CD4-positive, alpha-beta T cell (primary cell): ENCODE measurements around the gene TRIM71. TPM values are rescaled to one million over a fixed set of nuclear protein-coding genes. Genes with fewer than 3 reads are reported as not detected.

Source experiments
- ATAC-seq: fragments of 200-7000 bp; cut with Tn5 transposase; one replicate; pipeline ENCODE4 v1.10.0; 2022; ENCODE audit warnings: mild to moderate bottlenecking; ENCODE audit not compliant: poor library complexity
- CTCF ChIA-PET: fragments of 350-600 bp; sonication (Branson Sonifier 250); formaldehyde crosslinking; loops from one replicate; lab custom pipeline; 2021; ENCODE audit warnings: antibody characterized with exemption, inconsistent platforms; lab: Charles Lee
- POLR2A ChIA-PET: fragments of 350-600 bp; sonication (Branson Sonifier 250); formaldehyde crosslinking; loops from one replicate; lab custom pipeline; 2021; ENCODE audit warnings: antibody characterized with exemption, inconsistent platforms; lab: Charles Lee
- DNase-seq, 14 experiments: peaks; one replicate each; pipeline ENCODE4 v3.0.0-alpha.2; 2013 to 2020; ENCODE audit warnings: mixed read lengths in 2 of 14
- H3K27ac ChIP-seq, 2 donors: one replicate each; pipeline versions ENCODE4 v1.5.1 to v1.7.0; 2013; ENCODE audit warnings: low read length in 2 of 2, low read depth in 1 of 2, mild to moderate bottlenecking in 1 of 2
- H3K27me3 ChIP-seq, 2 experiments: 1 replicate in 1 of 2; 2 replicates in 1 of 2; pipeline versions ENCODE4 v1.6.1 to v1.7.0; 2013; ENCODE audit warnings: low read length in 2 of 2, control low read depth in 1 of 2, mild to moderate bottlenecking in 1 of 2, moderate library complexity in 1 of 2; ENCODE audit not compliant: insufficient read depth in 2 of 2, control insufficient read depth in 1 of 2
- H3K36me3 ChIP-seq: one replicate; pipeline ENCODE4 v1.6.1; 2013; ENCODE audit warnings: low read length, control low read depth; ENCODE audit not compliant: insufficient read depth
- H3K4me1 ChIP-seq: one replicate; pipeline ENCODE4 v1.6.1; 2013; ENCODE audit warnings: low read length, control low read depth; ENCODE audit not compliant: insufficient read depth
- H3K4me3 ChIP-seq: one replicate; pipeline ENCODE4 v1.5.1; 2013; ENCODE audit warnings: mild to moderate bottlenecking, low read length, moderate library complexity
- H3K9me3 ChIP-seq, 2 experiments: 1 replicate in 1 of 2; 2 replicates in 1 of 2; pipeline versions ENCODE4 v1.6.1 to v1.7.0; 2013; ENCODE audit warnings: low read length in 2 of 2, mild to moderate bottlenecking in 2 of 2, control low read depth in 1 of 2, moderate library complexity in 1 of 2; ENCODE audit not compliant: control insufficient read depth in 1 of 2, insufficient read depth in 1 of 2
- H3K27ac Mint-ChIP-seq: one replicate; pipeline ENCODE4 v1.8.0; 2020; ENCODE audit warnings: mixed read lengths
- H3K27me3 Mint-ChIP-seq: one replicate; pipeline ENCODE4 v1.8.0; 2021; ENCODE audit warnings: mixed read lengths
- H3K36me3 Mint-ChIP-seq: one replicate; pipeline ENCODE4 v1.8.0; 2021; ENCODE audit warnings: low read depth, mixed read lengths
- H3K4me1 Mint-ChIP-seq: one replicate; pipeline ENCODE4 v1.8.0; 2021; ENCODE audit warnings: low read depth, mixed read lengths
- H3K4me3 Mint-ChIP-seq: one replicate; pipeline ENCODE4 v1.8.0; 2020; ENCODE audit warnings: mild to moderate bottlenecking, mixed read lengths
- H3K9me3 Mint-ChIP-seq: one replicate; pipeline ENCODE4 v1.8.0; 2020; ENCODE audit warnings: mixed read lengths
- intact Hi-C, 2 experiments: fragments of 100-400 bp; cut with DNase I in 1 of 2; cut with micrococcal nuclease in 1 of 2; formaldehyde crosslinking; loops; one replicate each; pipeline versions ENCODE4 v1.15.1 to v1.9.0; 2023 to 2025; cut with DNase I, micrococcal nuclease
- total RNA-seq, 174 experiments: library from RNA in 2 of 174; stranded (reverse) in 2 of 174; gene quantifications; one replicate each; pipeline ENCODE4 v1.2.3 and lab custom pipeline; 2021 to 2026
- TF ChIP-seq, protein P1 (sequence below): fragments of 200-600 bp; IDR thresholded peaks from one replicate; pipeline ENCODE4 v1.8.0; 2022; ENCODE audit warnings: antibody characterized with exemption, mild to moderate bottlenecking

Gene TRIM71
- total RNA-seq, 2 experiments from 2014 or later: 0.03 TPM; not detected in 1

DNA sequence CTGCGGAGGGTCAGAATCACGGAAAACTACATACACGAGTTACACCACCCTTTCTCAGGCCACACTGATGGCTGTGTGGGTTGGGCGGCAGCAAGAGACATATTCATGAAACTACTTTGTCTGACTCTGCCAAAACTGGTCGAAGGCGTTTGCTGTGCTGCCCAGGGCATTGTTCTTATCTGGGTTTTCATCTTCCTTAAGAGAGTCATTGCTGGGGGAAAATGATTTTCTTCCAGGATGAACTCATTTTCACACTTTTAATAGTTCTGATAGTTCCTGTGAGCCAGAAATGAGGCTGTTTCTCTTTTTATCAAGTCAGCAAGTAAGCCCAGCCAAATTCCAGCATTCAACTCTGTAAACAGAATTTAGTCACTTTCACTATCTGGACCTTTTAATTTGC is 47.6 kb downstream of the TRIM71 start:
- ChIA-PET POLR2A (no interaction called here), CTCF (no interaction called here)
- DNase-seq: no peak
- Mint-ChIP-seq H3K27ac (no peak overlapping the region), H3K4me1 (no peaks in the 10 kb centered on the region), H3K9me3 (no peaks in the 10 kb centered on the region), H3K4me3 (no peak overlapping the region), H3K36me3 (no peaks in the 10 kb centered on the region), H3K27me3 (no peaks in the 10 kb centered on the region)
- intact Hi-C loops: no loop called here
- TF ChIP-seq, protein P1, sequence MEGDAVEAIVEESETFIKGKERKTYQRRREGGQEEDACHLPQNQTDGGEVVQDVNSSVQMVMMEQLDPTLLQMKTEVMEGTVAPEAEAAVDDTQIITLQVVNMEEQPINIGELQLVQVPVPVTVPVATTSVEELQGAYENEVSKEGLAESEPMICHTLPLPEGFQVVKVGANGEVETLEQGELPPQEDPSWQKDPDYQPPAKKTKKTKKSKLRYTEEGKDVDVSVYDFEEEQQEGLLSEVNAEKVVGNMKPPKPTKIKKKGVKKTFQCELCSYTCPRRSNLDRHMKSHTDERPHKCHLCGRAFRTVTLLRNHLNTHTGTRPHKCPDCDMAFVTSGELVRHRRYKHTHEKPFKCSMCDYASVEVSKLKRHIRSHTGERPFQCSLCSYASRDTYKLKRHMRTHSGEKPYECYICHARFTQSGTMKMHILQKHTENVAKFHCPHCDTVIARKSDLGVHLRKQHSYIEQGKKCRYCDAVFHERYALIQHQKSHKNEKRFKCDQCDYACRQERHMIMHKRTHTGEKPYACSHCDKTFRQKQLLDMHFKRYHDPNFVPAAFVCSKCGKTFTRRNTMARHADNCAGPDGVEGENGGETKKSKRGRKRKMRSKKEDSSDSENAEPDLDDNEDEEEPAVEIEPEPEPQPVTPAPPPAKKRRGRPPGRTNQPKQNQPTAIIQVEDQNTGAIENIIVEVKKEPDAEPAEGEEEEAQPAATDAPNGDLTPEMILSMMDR: no peak
- Histone ChIP-seq H3K36me3 (no peaks in the 10 kb centered on the region), H3K27ac (no peak overlapping the region), H3K27me3 (no peaks in the 10 kb centered on the region), H3K4me1 (no peaks in the 10 kb centered on the region), H3K4me3 (no peak overlapping the region), H3K9me3 (no peaks in the 10 kb centered on the region)
- no peak for ATAC-seq

DNA sequence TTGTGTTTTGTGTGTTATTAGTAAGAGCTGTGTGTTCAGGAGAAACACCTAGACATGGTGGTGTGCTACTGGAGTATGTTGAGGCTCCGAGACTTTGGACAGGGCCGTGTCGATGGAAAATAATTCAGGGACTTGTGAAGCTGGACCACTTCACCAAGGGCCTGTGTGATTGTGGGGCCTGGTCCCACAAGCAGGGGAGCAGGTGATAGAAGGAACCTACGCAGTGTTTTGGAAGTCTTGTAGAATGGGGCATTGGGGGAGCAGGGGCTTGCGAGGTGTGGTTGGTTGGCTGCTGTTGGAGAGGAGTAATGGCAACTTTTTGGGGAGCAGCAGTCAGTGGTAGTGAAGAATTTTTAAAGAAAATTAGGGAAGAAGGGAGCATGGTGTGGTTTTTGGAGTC is 48.7 kb downstream of the TRIM71 start:
- H3K27ac Mint-ChIP-seq: no peak overlapping the region
- CTCF ChIA-PET: no interaction called here
- no peak overlapping the region for H3K4me3 Mint-ChIP-seq
- no peaks in the 10 kb centered on the region for H3K4me1 ChIP-seq
- no peaks in the 10 kb centered on the region for H3K27me3 ChIP-seq
- no peaks in the 10 kb centered on the region for H3K4me1 Mint-ChIP-seq
- POLR2A ChIA-PET: no interaction called here
- TF ChIP-seq, protein P1: no peak
- H3K36me3 Mint-ChIP-seq: no peaks in the 10 kb centered on the region
- no peaks in the 10 kb centered on the region for H3K36me3 ChIP-seq
- H3K4me3 ChIP-seq: no peak overlapping the region
- intact Hi-C loops: no loop called here
- no peaks in the 10 kb centered on the region for H3K9me3 ChIP-seq
- H3K9me3 Mint-ChIP-seq: no peaks in the 10 kb centered on the region
- no peaks in the 10 kb centered on the region for H3K27me3 Mint-ChIP-seq
- no peak for ATAC-seq
- no peak for DNase-seq
- H3K27ac ChIP-seq: no peak overlapping the region

DNA sequence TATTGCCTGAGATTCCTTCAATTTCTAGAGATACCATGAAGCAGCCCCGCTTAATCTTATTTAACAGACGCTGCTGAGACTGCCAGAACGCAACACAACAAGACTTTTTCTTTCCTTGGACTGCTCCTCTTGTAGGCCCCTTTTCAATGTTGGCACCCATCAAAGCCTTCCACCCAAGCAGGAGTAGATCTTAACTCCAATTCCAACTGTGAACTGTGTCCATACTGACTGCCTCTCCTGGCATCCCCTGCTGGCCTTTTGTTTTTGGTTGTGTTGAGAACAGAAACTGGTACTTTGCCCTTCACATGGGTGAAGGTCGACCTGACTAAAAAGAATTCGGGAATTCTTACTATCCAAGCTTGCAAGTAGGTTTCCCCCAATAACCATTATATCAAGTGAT is 50.2 kb downstream of the TRIM71 start:
- Histone ChIP-seq H3K4me1 (no peaks in the 10 kb centered on the region), H3K27me3 (no peaks in the 10 kb centered on the region), H3K36me3 (no peaks in the 10 kb centered on the region), H3K9me3 (no peaks in the 10 kb centered on the region), H3K27ac (no peak overlapping the region), H3K4me3 (no peak overlapping the region)
- no peak for DNase-seq
- Mint-ChIP-seq H3K4me1 (no peaks in the 10 kb centered on the region), H3K9me3 (no peaks in the 10 kb centered on the region), H3K27ac (no peak overlapping the region), H3K36me3 (no peaks in the 10 kb centered on the region), H3K4me3 (no peak overlapping the region), H3K27me3 (no peaks in the 10 kb centered on the region)
- ATAC-seq: no peak
- TF ChIP-seq, protein P1: no peak
- ChIA-PET POLR2A (no interaction called here), CTCF (no interaction called here)
- intact Hi-C loops: no loop called here
